K562 (cell line): ENCODE results near the gene CDT1. TPM values are rescaled to one million over a fixed set of nuclear protein-coding genes. Genes with fewer than 3 reads are reported as not detected.

Experiments
- EHMT2 ChIP-seq: fragments of 450-650 bp; IDR thresholded peaks from 2 replicates; pipeline ENCODE4 v1.6.1; 2018; ENCODE audit warnings: antibody characterized with exemption
- EP300 ChIP-seq: IDR thresholded peaks from 2 replicates; pipeline ENCODE4 v1.6.1; 2012; ENCODE audit warnings: low read length, improper control_type of control experiment
- FOS ChIP-seq: IDR thresholded peaks from 3 replicates; pipeline ENCODE4 v1.6.1; 2011; ENCODE audit not compliant: insufficient read length; ENCODE audit errors: extremely low read depth
- GABPB2 ChIP-seq: fragments of 250-450 bp; sonication (Bioruptor Pico); conservative IDR thresholded peaks from 2 replicates; pipeline ENCODE4 v1.5.1; 2021; ENCODE audit warnings: mild to moderate bottlenecking
- HDAC8 ChIP-seq: fragments of 450-650 bp; IDR thresholded peaks from 2 replicates; pipeline ENCODE4 v1.6.1; 2016; ENCODE audit warnings: mild to moderate bottlenecking, missing genetic modification characterization, moderate library complexity, missing compliant biosample characterization
- JUN ChIP-seq, 2 experiments: sonication (generic) in 1 of 2; formaldehyde crosslinking in 1 of 2; IDR thresholded peaks; 2 replicates each; pipeline versions ENCODE4 v1.6.1 to v1.8.0; 2012 to 2022; ENCODE audit warnings: borderline replicate concordance in 2 of 2, mild to moderate bottlenecking in 2 of 2, improper control_type of control experiment in 1 of 2, low read depth in 1 of 2, low read length in 1 of 2, missing genetic modification reagents in 1 of 2
- LCOR ChIP-seq: sonication (generic); formaldehyde crosslinking; IDR thresholded peaks from 2 replicates; pipeline ENCODE4 v1.8.0; 2022; ENCODE audit warnings: mild to moderate bottlenecking, missing genetic modification reagents
- NCOA1 ChIP-seq: fragments of 450-650 bp; IDR thresholded peaks from 2 replicates; pipeline ENCODE4 v1.6.1; 2016; ENCODE audit warnings: low read depth
- RBM17 ChIP-seq: fragments of 200-400 bp; formaldehyde crosslinking; IDR thresholded peaks from 2 replicates; pipeline ENCODE4 v1.6.1; 2017; ENCODE audit warnings: low read depth, mild to moderate bottlenecking, low read length, borderline replicate concordance
- SIX5 ChIP-seq, 2 experiments: IDR thresholded peaks; 2 replicates each; pipeline ENCODE4 v1.6.1; 2011; ENCODE audit warnings: low read length in 2 of 2, borderline replicate concordance in 1 of 2, low read depth in 1 of 2, mild to moderate bottlenecking in 1 of 2, moderate library complexity in 1 of 2; ENCODE audit not compliant: insufficient read depth in 1 of 2
- SMAD3 ChIP-seq: fragments of 450-650 bp; formaldehyde crosslinking; conservative IDR thresholded peaks from 2 replicates; pipeline ENCODE4 v1.4.0; 2020; ENCODE audit warnings: mild to moderate bottlenecking
- SPI1 ChIP-seq: IDR thresholded peaks from 2 replicates; pipeline ENCODE4 v1.6.1; 2011; ENCODE audit warnings: low read depth, low read length, control low read depth, borderline replicate concordance
- ZC3H4 ChIP-seq: sonication (generic); formaldehyde crosslinking; IDR thresholded peaks from 2 replicates; pipeline ENCODE4 v1.9.0; 2021; ENCODE audit warnings: missing genetic modification reagents, borderline replicate concordance
- ZNF12 ChIP-seq: sonication (generic); formaldehyde crosslinking; IDR thresholded peaks from 2 replicates; pipeline ENCODE4 v1.4.0; 2020; ENCODE audit warnings: mild to moderate bottlenecking, missing genetic modification reagents
- ZNF316 ChIP-seq: fragments of 450-650 bp; IDR thresholded peaks from 2 replicates; pipeline ENCODE4 v1.6.1; 2016
- ZNF699 ChIP-seq: fragments of 250-450 bp; sonication (Bioruptor Pico); IDR thresholded peaks from 2 replicates; pipeline ENCODE4 v1.8.0; 2021; ENCODE audit warnings: mild to moderate bottlenecking, moderate library complexity; ENCODE audit not compliant: insufficient replicate concordance
- polyA plus RNA-seq, 8 experiments: library from polyadenylated mRNA; depleted of rRNA in 4 of 8; stranded (reverse) in 5 of 8; unstranded in 3 of 8; fragments of >200 nt; fragmentation: Nextera tagmentation in 2 of 8; fragmentation: Illumina TruSeq in 1 of 8; extraction: Ambion mirVana in 2 of 8; extraction: Trizol in 1 of 8; gene quantifications; 2 replicates each; pipeline versions ENCODE4 v1.2.1 to v1.2.3, GENCODE V29; 2011 to 2014; ENCODE audit warnings: inconsistent platforms in 1 of 8, missing spikeins in 1 of 8
- total RNA-seq, 7 experiments: library from RNA; depleted of rRNA in 6 of 7; stranded (reverse); fragments of >200 nt in 6 of 7; fragmentation: Illumina TruSeq in 2 of 7; extraction: Trizol in 2 of 7; gene quantifications; 2 replicates each; pipeline versions ENCODE4 v1.2.1 to v1.2.3, GENCODE V29; 2011 to 2021; ENCODE audit warnings: low replicate concordance in 1 of 7
- TF ChIP-seq, protein P1 (sequence below): IDR thresholded peaks from 2 replicates; pipeline ENCODE4 v1.6.1; 2014; ENCODE audit warnings: antibody characterized with exemption
- TF ChIP-seq, protein P2 (sequence below): fragments of 450-650 bp; IDR thresholded peaks from 2 replicates; pipeline ENCODE4 v1.7.1; 2018; ENCODE audit warnings: mild to moderate bottlenecking, low read depth; ENCODE audit not compliant: partially characterized antibody
- TF ChIP-seq, protein P3 (sequence below): sonication (generic); formaldehyde crosslinking; IDR thresholded peaks from 2 replicates; pipeline ENCODE4 v1.8.0; 2023; ENCODE audit warnings: mild to moderate bottlenecking, missing genetic modification reagents
- TF ChIP-seq, protein P4 (sequence below): sonication (generic); formaldehyde crosslinking; IDR thresholded peaks from 2 replicates; pipeline ENCODE4 v1.8.1; 2023; ENCODE audit warnings: mild to moderate bottlenecking, missing genetic modification reagents, moderate library complexity

The CDT1 gene
- total and polyA plus RNA-seq, 9 of the 15 experiments (the other 6 are each of a cell fraction or from before 2014, with no cell fraction given), result 0.92 to 178 (median 14.2) TPM

DNA sequence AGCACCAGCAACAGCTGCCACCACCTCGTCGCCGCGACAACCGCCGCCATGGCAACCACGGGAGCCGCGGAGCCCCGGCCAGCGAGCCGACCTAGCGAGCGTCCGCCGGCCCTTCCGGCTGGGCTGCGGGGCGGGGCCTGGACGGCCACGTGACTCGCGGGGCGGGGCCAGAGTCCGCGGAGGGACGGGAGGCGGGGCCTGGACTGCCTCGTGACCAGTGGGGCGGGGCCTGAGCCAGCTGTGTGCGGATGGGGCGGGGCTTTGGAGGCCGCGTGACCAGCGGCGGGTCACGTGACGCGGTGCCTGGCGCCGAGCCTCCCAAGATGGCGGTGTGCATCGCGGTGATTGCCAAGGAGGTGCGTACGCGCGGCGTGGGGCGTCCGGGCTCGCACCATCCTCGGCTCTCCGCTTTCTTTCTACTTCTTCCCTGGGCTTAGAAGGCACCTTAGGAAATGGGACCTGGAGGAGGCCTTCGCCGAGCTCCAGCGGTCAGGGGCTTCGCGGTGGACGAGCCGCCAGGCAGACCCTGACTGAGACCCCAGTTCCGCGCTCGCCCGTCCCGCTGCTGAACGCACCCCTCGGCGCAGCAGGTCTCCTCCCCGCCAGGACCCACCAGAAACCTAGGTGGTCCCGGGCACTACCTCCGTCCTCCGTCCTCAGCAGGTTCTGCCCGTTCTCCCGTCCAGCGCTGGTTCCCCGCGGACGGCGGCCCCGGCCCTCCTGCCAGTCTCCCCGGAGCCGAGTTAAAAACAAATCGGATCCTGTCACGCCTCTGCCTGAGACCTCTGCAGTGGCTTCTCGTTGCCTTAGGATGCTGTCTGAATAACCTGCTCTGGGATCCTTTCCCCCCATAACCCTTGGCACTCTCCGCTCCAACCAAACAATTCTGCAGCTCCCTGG lies 53.5 kb downstream of the CDT1 start, which contains the start of the genes GALNS and TRAPPC2L (continued):
- TF ChIP-seq, protein P1, sequence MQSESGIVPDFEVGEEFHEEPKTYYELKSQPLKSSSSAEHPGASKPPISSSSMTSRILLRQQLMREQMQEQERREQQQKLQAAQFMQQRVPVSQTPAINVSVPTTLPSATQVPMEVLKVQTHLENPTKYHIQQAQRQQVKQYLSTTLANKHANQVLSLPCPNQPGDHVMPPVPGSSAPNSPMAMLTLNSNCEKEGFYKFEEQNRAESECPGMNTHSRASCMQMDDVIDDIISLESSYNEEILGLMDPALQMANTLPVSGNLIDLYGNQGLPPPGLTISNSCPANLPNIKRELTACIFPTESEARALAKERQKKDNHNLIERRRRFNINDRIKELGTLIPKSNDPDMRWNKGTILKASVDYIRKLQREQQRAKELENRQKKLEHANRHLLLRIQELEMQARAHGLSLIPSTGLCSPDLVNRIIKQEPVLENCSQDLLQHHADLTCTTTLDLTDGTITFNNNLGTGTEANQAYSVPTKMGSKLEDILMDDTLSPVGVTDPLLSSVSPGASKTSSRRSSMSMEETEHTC, result peak; percentile 96
- no peak for TF ChIP-seq GABPB2 (CRISPR knock-in tag)
- TF ChIP-seq, protein P2, sequence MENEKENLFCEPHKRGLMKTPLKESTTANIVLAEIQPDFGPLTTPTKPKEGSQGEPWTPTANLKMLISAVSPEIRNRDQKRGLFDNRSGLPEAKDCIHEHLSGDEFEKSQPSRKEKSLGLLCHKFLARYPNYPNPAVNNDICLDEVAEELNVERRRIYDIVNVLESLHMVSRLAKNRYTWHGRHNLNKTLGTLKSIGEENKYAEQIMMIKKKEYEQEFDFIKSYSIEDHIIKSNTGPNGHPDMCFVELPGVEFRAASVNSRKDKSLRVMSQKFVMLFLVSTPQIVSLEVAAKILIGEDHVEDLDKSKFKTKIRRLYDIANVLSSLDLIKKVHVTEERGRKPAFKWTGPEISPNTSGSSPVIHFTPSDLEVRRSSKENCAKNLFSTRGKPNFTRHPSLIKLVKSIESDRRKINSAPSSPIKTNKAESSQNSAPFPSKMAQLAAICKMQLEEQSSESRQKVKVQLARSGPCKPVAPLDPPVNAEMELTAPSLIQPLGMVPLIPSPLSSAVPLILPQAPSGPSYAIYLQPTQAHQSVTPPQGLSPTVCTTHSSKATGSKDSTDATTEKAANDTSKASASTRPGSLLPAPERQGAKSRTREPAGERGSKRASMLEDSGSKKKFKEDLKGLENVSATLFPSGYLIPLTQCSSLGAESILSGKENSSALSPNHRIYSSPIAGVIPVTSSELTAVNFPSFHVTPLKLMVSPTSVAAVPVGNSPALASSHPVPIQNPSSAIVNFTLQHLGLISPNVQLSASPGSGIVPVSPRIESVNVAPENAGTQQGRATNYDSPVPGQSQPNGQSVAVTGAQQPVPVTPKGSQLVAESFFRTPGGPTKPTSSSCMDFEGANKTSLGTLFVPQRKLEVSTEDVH, result no peak
- TF ChIP-seq SMAD3 (CRISPR knock-in tag), result no peak
- TF ChIP-seq ZNF316, result no peak
- peak; percentile 71; the same call in 1 of the 2 replicates for TF ChIP-seq JUN (IDR thresholded peaks at IDR 0.05; ENCODE audit: borderline replicate concordance, low read depth, low read length)
- TF ChIP-seq JUN (CRISPR knock-in tag; IDR thresholded peaks at IDR 0.05; ENCODE audit: borderline replicate concordance), result no peak
- no peak for TF ChIP-seq NCOA1
- TF ChIP-seq HDAC8 (tag), result no peak
- no peak for TF ChIP-seq EHMT2
- TF ChIP-seq LCOR (CRISPR knock-in tag), result no peak
- TF ChIP-seq, protein P3, sequence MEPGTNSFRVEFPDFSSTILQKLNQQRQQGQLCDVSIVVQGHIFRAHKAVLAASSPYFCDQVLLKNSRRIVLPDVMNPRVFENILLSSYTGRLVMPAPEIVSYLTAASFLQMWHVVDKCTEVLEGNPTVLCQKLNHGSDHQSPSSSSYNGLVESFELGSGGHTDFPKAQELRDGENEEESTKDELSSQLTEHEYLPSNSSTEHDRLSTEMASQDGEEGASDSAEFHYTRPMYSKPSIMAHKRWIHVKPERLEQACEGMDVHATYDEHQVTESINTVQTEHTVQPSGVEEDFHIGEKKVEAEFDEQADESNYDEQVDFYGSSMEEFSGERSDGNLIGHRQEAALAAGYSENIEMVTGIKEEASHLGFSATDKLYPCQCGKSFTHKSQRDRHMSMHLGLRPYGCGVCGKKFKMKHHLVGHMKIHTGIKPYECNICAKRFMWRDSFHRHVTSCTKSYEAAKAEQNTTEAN, result no peak
- no peak for TF ChIP-seq EP300
- TF ChIP-seq RBM17, result no peak
- TF ChIP-seq, protein P4, sequence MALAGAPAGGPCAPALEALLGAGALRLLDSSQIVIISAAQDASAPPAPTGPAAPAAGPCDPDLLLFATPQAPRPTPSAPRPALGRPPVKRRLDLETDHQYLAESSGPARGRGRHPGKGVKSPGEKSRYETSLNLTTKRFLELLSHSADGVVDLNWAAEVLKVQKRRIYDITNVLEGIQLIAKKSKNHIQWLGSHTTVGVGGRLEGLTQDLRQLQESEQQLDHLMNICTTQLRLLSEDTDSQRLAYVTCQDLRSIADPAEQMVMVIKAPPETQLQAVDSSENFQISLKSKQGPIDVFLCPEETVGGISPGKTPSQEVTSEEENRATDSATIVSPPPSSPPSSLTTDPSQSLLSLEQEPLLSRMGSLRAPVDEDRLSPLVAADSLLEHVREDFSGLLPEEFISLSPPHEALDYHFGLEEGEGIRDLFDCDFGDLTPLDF (CRISPR knock-in tag), result no peak; the same call in 1 of the 2 replicates
- no peak for TF ChIP-seq ZC3H4 (CRISPR knock-in tag)
- TF ChIP-seq ZNF699, result no peak
- TF ChIP-seq FOS, result peak; percentile 89
- TF ChIP-seq SPI1, result no peak
- TF ChIP-seq SIX5 (IDR thresholded peaks at IDR 0.05; ENCODE audit: borderline replicate concordance in 1 of 2, insufficient read depth in 1 of 2, low read depth in 1 of 2, low read length in 2 of 2), result no peak
- TF ChIP-seq ZNF12 (CRISPR knock-in tag), result no peak
